MM.1S (cell line): ENCODE results near the gene FIG4.
"Not testable (repeated sequence)": the region's sequence is repeated elsewhere in the genome, so short reads cannot be mapped to it uniquely, and the experiment has no call there.

Source experiments
- DNase-seq: peaks from one replicate; pipeline ENCODE4 v3.0.0-alpha.2; 2015
- H2AFZ ChIP-seq: fragments of 300-600 bp; sonication (generic); 2 replicates; pipeline ENCODE4 v1.6.0; 2016; ENCODE audit warnings: antibody characterized with exemption, low read length
- H3F3A ChIP-seq: fragments of 300-600 bp; sonication (generic); 2 replicates; pipeline ENCODE4 v1.6.1; 2016; ENCODE audit warnings: mild to moderate bottlenecking, antibody characterized with exemption, low read length, moderate library complexity, mixed read lengths; ENCODE audit not compliant: insufficient read depth
- H3K27ac ChIP-seq: fragments of 300-600 bp; sonication (generic); 2 replicates; pipeline ENCODE4 v1.5.1; 2016; ENCODE audit warnings: mild to moderate bottlenecking, low read length
- H3K27me3 ChIP-seq: fragments of 300-600 bp; sonication (generic); replicated peaks from 2 replicates; pipeline ENCODE4 v1.6.0; 2016; ENCODE audit warnings: low read length; ENCODE audit not compliant: insufficient read depth
- H3K36me3 ChIP-seq: fragments of 300-600 bp; sonication (generic); replicated peaks from 2 replicates; pipeline ENCODE4 v1.6.1; 2016; ENCODE audit warnings: mild to moderate bottlenecking, low read length, mixed read lengths; ENCODE audit not compliant: insufficient read depth
- H3K4me1 ChIP-seq: fragments of 300-600 bp; sonication (generic); 2 replicates; pipeline ENCODE4 v1.6.1; 2016; ENCODE audit warnings: low read length, mixed read lengths
- H3K4me2 ChIP-seq: fragments of 300-600 bp; sonication (generic); 2 replicates; pipeline ENCODE4 v1.6.0; 2016; ENCODE audit warnings: low read depth, low read length
- H3K4me3 ChIP-seq: fragments of 300-600 bp; sonication (generic); 2 replicates; pipeline ENCODE4 v1.5.1; 2016; ENCODE audit warnings: low read length, mixed read lengths
- H3K79me2 ChIP-seq: fragments of 300-600 bp; sonication (generic); 2 replicates; pipeline ENCODE4 v1.6.1; 2016; ENCODE audit warnings: mixed run types, low read length, mixed read lengths
- H3K9ac ChIP-seq: fragments of 300-600 bp; sonication (generic); 2 replicates; pipeline ENCODE4 v1.6.1; 2016; ENCODE audit warnings: low read length, mixed read lengths
- H3K9me2 ChIP-seq: fragments of 300-600 bp; sonication (generic); replicated peaks from 2 replicates; pipeline ENCODE4 v1.6.1; 2016; ENCODE audit warnings: mild to moderate bottlenecking, low read length, mixed read lengths; ENCODE audit not compliant: insufficient read depth
- H3K9me3 ChIP-seq: fragments of 300-600 bp; sonication (generic); replicated peaks from 2 replicates; pipeline ENCODE4 v1.6.1; 2016; ENCODE audit warnings: mild to moderate bottlenecking, low read length, mixed read lengths; ENCODE audit not compliant: insufficient read depth
- H4K20me1 ChIP-seq: fragments of 300-600 bp; sonication (generic); 2 replicates; pipeline ENCODE4 v1.6.1; 2016; ENCODE audit warnings: mild to moderate bottlenecking, low read length, moderate library complexity, mixed read lengths; ENCODE audit not compliant: insufficient read depth
- EZH2 ChIP-seq: fragments of 300-600 bp; sonication (generic); optimal IDR thresholded peaks from 2 replicates; pipeline ENCODE3; 2017; ENCODE audit warnings: low read depth, mild to moderate bottlenecking, antibody characterized with exemption, low read length, mixed read lengths
- EZH2phosphoT487 ChIP-seq: fragments of 300-600 bp; sonication (generic); IDR thresholded peaks from 2 replicates; pipeline ENCODE4 v1.6.1; 2018; ENCODE audit warnings: antibody characterized with exemption, low read length
- TF ChIP-seq, protein P1 (sequence below): fragments of 300-600 bp; sonication (generic); IDR thresholded peaks from 2 replicates; pipeline ENCODE4 v1.5.1; 2016; ENCODE audit warnings: antibody characterized with exemption, low read length, mixed read lengths

The FIG4 gene

GRCh38 chr6:109853951-109854350, 162.9 kb downstream of the FIG4 start:
- no peak overlapping the region for H2AFZ ChIP-seq

DNA sequence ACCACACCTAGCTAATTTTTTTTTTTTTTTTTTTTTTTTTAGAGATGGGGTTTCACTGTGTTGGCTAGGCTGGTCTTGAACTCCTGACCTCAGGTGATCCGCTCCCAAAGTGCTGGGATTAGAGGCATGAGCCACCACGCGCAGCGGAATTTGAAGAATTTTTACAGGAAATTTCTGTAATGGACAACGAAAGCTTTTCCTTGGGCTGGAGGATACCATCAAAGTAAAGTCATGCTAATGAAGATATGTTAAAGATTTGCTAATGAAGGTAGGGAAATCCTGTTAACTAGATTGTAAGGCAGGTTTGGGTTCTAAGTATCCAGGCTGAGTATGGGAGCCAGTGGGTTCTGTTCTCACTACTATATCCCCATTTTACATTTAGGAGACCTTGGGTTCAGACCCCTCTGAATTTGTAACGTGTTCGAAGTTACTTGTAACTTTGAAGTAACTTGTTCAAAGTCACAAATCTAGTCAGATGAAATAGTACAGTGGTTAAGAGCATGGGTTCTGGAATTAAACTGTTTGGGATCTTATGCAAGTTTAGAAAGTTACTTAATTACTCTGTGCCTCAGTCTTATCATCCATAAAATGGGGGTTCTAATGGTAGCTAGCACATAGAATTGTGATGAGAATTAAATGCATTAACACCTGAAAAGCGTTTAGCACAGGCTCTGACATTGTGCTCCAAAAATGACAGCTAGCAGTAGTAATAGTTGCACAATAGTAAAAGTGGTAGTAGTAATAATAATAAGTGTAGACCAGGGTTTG, 163.6 kb downstream of the FIG4 start:
- Histone ChIP-seq H3K27ac (no peak overlapping the region), H3K9ac (no peak overlapping the region), H4K20me1 (no peaks in the 10 kb centered on the region), H3K9me3 (no peaks in the 10 kb centered on the region), H3K36me3 (no peaks in the 10 kb centered on the region), H3K4me1 (no peaks in the 10 kb centered on the region), H3K4me3 (no peak overlapping the region), H3K79me2 (no peaks in the 10 kb centered on the region), H3K9me2 (no peaks in the 10 kb centered on the region), H3K4me2 (no peak overlapping the region), H3K27me3 (no peaks in the 10 kb centered on the region), H3F3A (no peaks in the 10 kb centered on the region), H2AFZ (no peak overlapping the region)
- TF ChIP-seq EZH2phosphoT487 (no peak), EZH2 (no peak)
- TF ChIP-seq, protein P1, sequence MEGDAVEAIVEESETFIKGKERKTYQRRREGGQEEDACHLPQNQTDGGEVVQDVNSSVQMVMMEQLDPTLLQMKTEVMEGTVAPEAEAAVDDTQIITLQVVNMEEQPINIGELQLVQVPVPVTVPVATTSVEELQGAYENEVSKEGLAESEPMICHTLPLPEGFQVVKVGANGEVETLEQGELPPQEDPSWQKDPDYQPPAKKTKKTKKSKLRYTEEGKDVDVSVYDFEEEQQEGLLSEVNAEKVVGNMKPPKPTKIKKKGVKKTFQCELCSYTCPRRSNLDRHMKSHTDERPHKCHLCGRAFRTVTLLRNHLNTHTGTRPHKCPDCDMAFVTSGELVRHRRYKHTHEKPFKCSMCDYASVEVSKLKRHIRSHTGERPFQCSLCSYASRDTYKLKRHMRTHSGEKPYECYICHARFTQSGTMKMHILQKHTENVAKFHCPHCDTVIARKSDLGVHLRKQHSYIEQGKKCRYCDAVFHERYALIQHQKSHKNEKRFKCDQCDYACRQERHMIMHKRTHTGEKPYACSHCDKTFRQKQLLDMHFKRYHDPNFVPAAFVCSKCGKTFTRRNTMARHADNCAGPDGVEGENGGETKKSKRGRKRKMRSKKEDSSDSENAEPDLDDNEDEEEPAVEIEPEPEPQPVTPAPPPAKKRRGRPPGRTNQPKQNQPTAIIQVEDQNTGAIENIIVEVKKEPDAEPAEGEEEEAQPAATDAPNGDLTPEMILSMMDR = no peak
- no peak for DNase-seq

More at GRCh38 chr6:109853951-109854350, 162.9 kb downstream of the FIG4 start:
- Histone ChIP-seq H3K9me3 (no peaks in the 10 kb centered on the region), H3K27me3 (no peaks in the 10 kb centered on the region), H3K79me2 (no peaks in the 10 kb centered on the region), H3K27ac (no peak overlapping the region), H3K4me1 (no peaks in the 10 kb centered on the region), H3K9ac (no peak overlapping the region), H3K9me2 (no peaks in the 10 kb centered on the region), H3F3A (no peaks in the 10 kb centered on the region), H3K36me3 (no peaks in the 10 kb centered on the region), H4K20me1 (no peaks in the 10 kb centered on the region), H3K4me2 (no peak overlapping the region), H3K4me3 (no peak overlapping the region)
- TF ChIP-seq EZH2phosphoT487 (no peak), EZH2 (no peak)
- TF ChIP-seq, protein P1 = no peak
- DNase-seq = no peak

DNA sequence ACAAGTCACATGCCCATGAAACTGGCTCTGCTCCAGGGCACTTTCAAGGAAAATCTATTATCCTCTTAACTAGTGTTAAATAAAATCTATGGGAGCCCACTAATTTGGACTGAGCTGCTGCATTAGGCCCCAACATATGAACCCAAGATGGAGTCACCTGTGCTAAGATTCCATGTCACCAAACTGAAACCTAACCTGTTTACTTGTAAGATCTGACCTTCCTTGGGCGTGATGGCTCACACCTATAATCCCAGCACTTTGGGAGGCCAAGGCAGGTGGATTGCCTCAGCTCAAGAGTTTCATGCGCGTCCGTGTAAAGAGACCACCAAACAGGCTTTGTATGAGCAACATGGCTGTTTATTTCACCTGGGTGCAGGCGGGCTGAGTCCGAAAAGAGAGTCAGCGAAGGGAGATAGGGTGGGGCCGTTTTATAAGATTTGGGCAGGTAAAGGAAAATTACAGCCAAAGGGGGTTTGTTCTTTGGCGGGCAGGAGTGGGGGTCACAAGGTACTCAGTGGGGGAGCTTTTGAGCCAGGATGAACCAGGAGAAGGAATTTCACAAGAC, 164.5 kb downstream of the FIG4 start:
- H3K9me2 ChIP-seq = not testable (repeated sequence)

DNA sequence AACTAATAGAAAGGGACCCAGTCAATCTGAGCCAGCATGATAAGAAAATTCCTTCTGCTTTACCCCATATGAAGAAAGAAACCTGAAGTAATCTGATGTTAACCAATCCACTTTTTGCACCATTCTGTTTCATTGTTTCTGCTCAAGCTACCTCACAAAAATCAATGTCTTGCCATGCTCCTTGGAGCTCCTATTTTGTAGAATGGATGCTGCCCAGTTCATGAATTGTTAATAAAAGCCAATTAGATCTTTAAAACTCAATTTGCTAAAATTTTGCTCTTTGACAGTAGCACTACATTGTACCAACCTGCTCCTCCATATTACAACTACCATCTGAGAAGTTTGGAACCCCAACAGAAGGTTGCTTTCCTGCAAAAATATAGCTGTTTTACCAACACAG, 170.8 kb downstream of the FIG4 start:
- Histone ChIP-seq H3K4me1 (no peaks in the 10 kb centered on the region), H3K79me2 (no peaks in the 10 kb centered on the region), H3K36me3 (no peaks in the 10 kb centered on the region), H4K20me1 (no peaks in the 10 kb centered on the region), H3K9me2 (no peaks in the 10 kb centered on the region), H2AFZ (no peak overlapping the region), H3K27me3 (no peaks in the 10 kb centered on the region), H3K9ac (no peak overlapping the region), H3K27ac (no peak overlapping the region), H3F3A (no peaks in the 10 kb centered on the region), H3K4me2 (no peak overlapping the region), H3K4me3 (no peak overlapping the region), H3K9me3 (no peaks in the 10 kb centered on the region)
- DNase-seq = no peak
- TF ChIP-seq EZH2phosphoT487 (no peak), EZH2 (no peak)
- TF ChIP-seq, protein P1 = no peak

More for the DNA sequence above, 164.5 kb downstream of the FIG4 start:
- not testable (repeated sequence) for H3K4me3 ChIP-seq, H2AFZ ChIP-seq, H3K36me3 ChIP-seq, H3K9me3 ChIP-seq, H4K20me1 ChIP-seq, H3K4me2 ChIP-seq, H3F3A ChIP-seq, H3K27ac ChIP-seq, H3K9ac ChIP-seq, H3K79me2 ChIP-seq, DNase-seq, H3K27me3 ChIP-seq, H3K4me1 ChIP-seq
